HEK293 (cell line): ENCODE measurements around the gene CP.

Experiments
- CTCF ChIA-PET: fragments of 350-600 bp; formaldehyde crosslinking; extraction: SDS; loops from one replicate; lab custom pipeline; 2021; ENCODE audit warnings: antibody characterized with exemption; lab: Yijun Ruan, JAX
- POLR2A ChIA-PET: fragments of 300-600 bp; formaldehyde crosslinking; extraction: SDS; loops from one replicate; lab custom pipeline; 2020; ENCODE audit warnings: antibody characterized with exemption, inconsistent platforms; lab: Yijun Ruan, JAX
- H3K27ac ChIP-seq: fragments of 200-500 bp; sonication (Bioruptor generic); 2 replicates; pipeline ENCODE4 v1.5.1; 2014; ENCODE audit warnings: low read depth, low read length, control low read depth, inconsistent platforms; ENCODE audit errors: extremely low read depth
- H3K36me3 ChIP-seq, 2 experiments: fragments of 200-500 bp in 1 of 2; sonication (Bioruptor generic) in 1 of 2; 1 replicate in 1 of 2; 2 replicates in 1 of 2; pipeline ENCODE4 v1.5.1; 2014 to 2017; ENCODE audit warnings: inconsistent platforms in 2 of 2, low read length in 2 of 2; ENCODE audit not compliant: control insufficient read depth in 2 of 2, insufficient read depth in 1 of 2
- H3K4me1 ChIP-seq: fragments of 200-500 bp; sonication (Bioruptor generic); 2 replicates; pipeline ENCODE4 v1.5.1; 2014; ENCODE audit warnings: mild to moderate bottlenecking, low read length, inconsistent platforms; ENCODE audit not compliant: control insufficient read depth, insufficient read depth
- H3K4me3 ChIP-seq: 2 replicates; pipeline ENCODE4 v1.5.1; 2011; ENCODE audit warnings: low read depth, mild to moderate bottlenecking, control low read depth, low read length, moderate library complexity
- H3K9me3 ChIP-seq: fragments of 200-500 bp; sonication (Bioruptor generic); 2 replicates; pipeline ENCODE4 v1.5.1; 2014; ENCODE audit warnings: low read depth, low read length, inconsistent platforms; ENCODE audit not compliant: control insufficient read depth, insufficient read depth
- KLF1 ChIP-seq: fragments of 450-650 bp; formaldehyde crosslinking; IDR thresholded peaks from 2 replicates; pipeline ENCODE4 v1.5.1; 2016; ENCODE audit warnings: missing biosample characterization, missing genetic modification characterization
- KLF8 ChIP-seq: fragments of 450-650 bp; formaldehyde crosslinking; IDR thresholded peaks from 2 replicates; pipeline ENCODE4 v1.5.1; 2016; ENCODE audit warnings: missing biosample characterization, missing genetic modification characterization
- KLF9 ChIP-seq: fragments of 450-650 bp; formaldehyde crosslinking; IDR thresholded peaks from 2 replicates; pipeline ENCODE4 v1.5.1; 2016; ENCODE audit warnings: missing biosample characterization, missing genetic modification characterization, low read depth
- MZF1 ChIP-seq: fragments of 450-650 bp; formaldehyde crosslinking; IDR thresholded peaks from 2 replicates; pipeline ENCODE4 v1.5.1; 2017; ENCODE audit warnings: missing biosample characterization, missing genetic modification characterization, borderline replicate concordance
- PRDM1 ChIP-seq: fragments of 450-650 bp; formaldehyde crosslinking; IDR thresholded peaks from 2 replicates; pipeline ENCODE4; 2016; ENCODE audit warnings: missing biosample characterization, missing genetic modification characterization
- ZBTB1 ChIP-seq: fragments of 450-650 bp; formaldehyde crosslinking; IDR thresholded peaks from 2 replicates; pipeline ENCODE4 v1.5.1; 2016; ENCODE audit warnings: missing biosample characterization, missing genetic modification characterization
- ZBTB10 ChIP-seq: fragments of 450-650 bp; formaldehyde crosslinking; IDR thresholded peaks from 2 replicates; pipeline ENCODE4 v1.5.1; 2016; ENCODE audit warnings: missing biosample characterization, missing genetic modification characterization
- ZBTB20 ChIP-seq: fragments of 450-650 bp; formaldehyde crosslinking; IDR thresholded peaks from 2 replicates; pipeline ENCODE4 v1.5.1; 2016; ENCODE audit warnings: missing biosample characterization, missing genetic modification characterization
- ZBTB21 ChIP-seq: fragments of 450-650 bp; formaldehyde crosslinking; IDR thresholded peaks from 2 replicates; pipeline ENCODE4 v1.5.1; 2017; ENCODE audit warnings: missing biosample characterization, missing genetic modification characterization
- ZNF114 ChIP-seq: fragments of 450-650 bp; formaldehyde crosslinking; IDR thresholded peaks from 2 replicates; pipeline ENCODE4 v1.5.0; 2017; ENCODE audit warnings: missing biosample characterization, missing genetic modification characterization
- ZNF18 ChIP-seq: fragments of 450-650 bp; formaldehyde crosslinking; IDR thresholded peaks from 2 replicates; pipeline ENCODE4 v1.5.1; 2016; ENCODE audit warnings: missing biosample characterization, missing genetic modification characterization
- ZNF214 ChIP-seq: fragments of 450-650 bp; formaldehyde crosslinking; IDR thresholded peaks from 2 replicates; pipeline ENCODE4 v1.5.1; 2017; ENCODE audit warnings: missing biosample characterization, mild to moderate bottlenecking, missing genetic modification characterization, borderline replicate concordance
- ZNF24 ChIP-seq: fragments of 450-650 bp; formaldehyde crosslinking; IDR thresholded peaks from 2 replicates; pipeline ENCODE4 v1.5.1; 2016; ENCODE audit warnings: missing biosample characterization, missing genetic modification characterization
- ZNF280D ChIP-seq: fragments of 450-650 bp; formaldehyde crosslinking; IDR thresholded peaks from 2 replicates; pipeline ENCODE4 v1.5.1; 2016; ENCODE audit warnings: missing biosample characterization, missing genetic modification characterization
- ZNF341 ChIP-seq: fragments of 450-650 bp; formaldehyde crosslinking; IDR thresholded peaks from 2 replicates; pipeline ENCODE4; 2016; ENCODE audit warnings: low read depth, missing biosample characterization, missing genetic modification characterization
- ZNF394 ChIP-seq: fragments of 450-650 bp; formaldehyde crosslinking; IDR thresholded peaks from 2 replicates; pipeline ENCODE4 v1.5.1; 2016; ENCODE audit warnings: missing biosample characterization, missing genetic modification characterization, mild to moderate bottlenecking, moderate library complexity, borderline replicate concordance
- ZNF473 ChIP-seq: fragments of 450-650 bp; formaldehyde crosslinking; IDR thresholded peaks from 2 replicates; pipeline ENCODE4 v1.5.1; 2017; ENCODE audit warnings: missing biosample characterization, missing genetic modification characterization
- ZNF544 ChIP-seq: fragments of 450-650 bp; formaldehyde crosslinking; IDR thresholded peaks from 2 replicates; pipeline ENCODE4 v1.5.0; 2017; ENCODE audit warnings: missing biosample characterization, missing genetic modification characterization
- ZNF555 ChIP-seq: fragments of 450-650 bp; formaldehyde crosslinking; conservative IDR thresholded peaks from 2 replicates; pipeline ENCODE4 v1.5.1; 2017; ENCODE audit warnings: missing biosample characterization, mild to moderate bottlenecking, missing genetic modification characterization, inconsistent platforms
- ZNF629 ChIP-seq: fragments of 450-650 bp; formaldehyde crosslinking; IDR thresholded peaks from 2 replicates; pipeline ENCODE4 v1.5.1; 2017; ENCODE audit warnings: missing biosample characterization, missing genetic modification characterization
- ZNF664 ChIP-seq: fragments of 450-650 bp; formaldehyde crosslinking; IDR thresholded peaks from 2 replicates; pipeline ENCODE4 v1.5.1; 2016; ENCODE audit warnings: missing biosample characterization, missing genetic modification characterization
- ZNF692 ChIP-seq: fragments of 450-650 bp; formaldehyde crosslinking; IDR thresholded peaks from 2 replicates; pipeline ENCODE4 v1.5.1; 2016; ENCODE audit warnings: missing biosample characterization, missing genetic modification characterization
- ZNF707 ChIP-seq: fragments of 450-650 bp; formaldehyde crosslinking; IDR thresholded peaks from 2 replicates; pipeline ENCODE4 v1.5.1; 2016; ENCODE audit warnings: missing biosample characterization, missing genetic modification characterization
- ZNF747 ChIP-seq: fragments of 450-650 bp; formaldehyde crosslinking; IDR thresholded peaks from 2 replicates; pipeline ENCODE4 v1.5.1; 2016; ENCODE audit warnings: missing biosample characterization, missing genetic modification characterization
- ZNF843 ChIP-seq: fragments of 450-650 bp; formaldehyde crosslinking; IDR thresholded peaks from 2 replicates; pipeline ENCODE4 v1.5.1; 2016; ENCODE audit warnings: missing biosample characterization, missing genetic modification characterization

CP gene

GRCh38 chr3:149145356-149145755, 76.3 kb downstream of the CP start (continued):
- TF ChIP-seq ZNF280D (no peak), ZNF114 (tag by site-specific recombination) (no peak), ZNF707 (tag by site-specific recombination) (no peak), ZNF24 (tag by site-specific recombination) (no peak), ZNF843 (tag by site-specific recombination) (no peak), ZNF629 (tag by site-specific recombination) (no peak), ZNF341 (tag by site-specific recombination) (no peak), ZBTB20 (tag by site-specific recombination) (no peak), ZNF394 (no peak), ZBTB10 (tag by site-specific recombination) (no peak), PRDM1 (tag by site-specific recombination) (no peak)

GRCh38 chr3:149142682-149143081, 78.9 kb downstream of the CP start:
- H3K4me3 ChIP-seq, result no peak overlapping the region
- ChIA-PET CTCF (no interaction called here), POLR2A (no interaction called here)
- peaks cover 0 to 34% of the 10 kb centered on the region in 2 experiments; a peak in 1 of 3 replicates for H3K36me3 ChIP-seq
- H3K27ac ChIP-seq, result no peak overlapping the region
- H3K9me3 ChIP-seq, result no peaks in the 10 kb centered on the region
- no peaks in the 10 kb centered on the region for H3K4me1 ChIP-seq
- no peak for TF ChIP-seq ZBTB21 (tag by site-specific recombination)
- TF ChIP-seq ZBTB1 (tag by site-specific recombination), result no peak
- TF ChIP-seq ZNF692 (tag by site-specific recombination), result no peak
- TF ChIP-seq ZNF280D, result no peak
- no peak for TF ChIP-seq ZNF747
- TF ChIP-seq KLF8, result no peak
- no peak for TF ChIP-seq ZNF555 (tag by site-specific recombination)
- no peak for TF ChIP-seq ZNF18 (tag by site-specific recombination)
- TF ChIP-seq ZNF629 (tag by site-specific recombination), result no peak
- TF ChIP-seq ZNF544, result no peak
- no peak for TF ChIP-seq KLF9 (tag by site-specific recombination)
- no peak for TF ChIP-seq MZF1 (tag by site-specific recombination)
- TF ChIP-seq ZNF214 (tag by site-specific recombination), result no peak
- no peak for TF ChIP-seq ZNF473 (tag by site-specific recombination)
- no peak for TF ChIP-seq ZNF664 (tag by site-specific recombination)
- TF ChIP-seq KLF1, result no peak
